WTC11 (cell line): Measurements from ENCODE around the gene BLOC1S1.

Source experiments
- TCF7 ChIP-seq: sonication (generic); formaldehyde crosslinking; IDR thresholded peaks from 2 replicates; pipeline ENCODE4 v1.8.0; 2022; ENCODE audit warnings: mild to moderate bottlenecking, low read depth, missing genetic modification reagents, moderate library complexity
- TF ChIP-seq, protein P1 (sequence below): fragments of 200-600 bp; IDR thresholded peaks from 2 replicates; pipeline ENCODE4 v1.8.0; 2022; ENCODE audit warnings: antibody characterized with exemption

- TF ChIP-seq, protein P1, sequence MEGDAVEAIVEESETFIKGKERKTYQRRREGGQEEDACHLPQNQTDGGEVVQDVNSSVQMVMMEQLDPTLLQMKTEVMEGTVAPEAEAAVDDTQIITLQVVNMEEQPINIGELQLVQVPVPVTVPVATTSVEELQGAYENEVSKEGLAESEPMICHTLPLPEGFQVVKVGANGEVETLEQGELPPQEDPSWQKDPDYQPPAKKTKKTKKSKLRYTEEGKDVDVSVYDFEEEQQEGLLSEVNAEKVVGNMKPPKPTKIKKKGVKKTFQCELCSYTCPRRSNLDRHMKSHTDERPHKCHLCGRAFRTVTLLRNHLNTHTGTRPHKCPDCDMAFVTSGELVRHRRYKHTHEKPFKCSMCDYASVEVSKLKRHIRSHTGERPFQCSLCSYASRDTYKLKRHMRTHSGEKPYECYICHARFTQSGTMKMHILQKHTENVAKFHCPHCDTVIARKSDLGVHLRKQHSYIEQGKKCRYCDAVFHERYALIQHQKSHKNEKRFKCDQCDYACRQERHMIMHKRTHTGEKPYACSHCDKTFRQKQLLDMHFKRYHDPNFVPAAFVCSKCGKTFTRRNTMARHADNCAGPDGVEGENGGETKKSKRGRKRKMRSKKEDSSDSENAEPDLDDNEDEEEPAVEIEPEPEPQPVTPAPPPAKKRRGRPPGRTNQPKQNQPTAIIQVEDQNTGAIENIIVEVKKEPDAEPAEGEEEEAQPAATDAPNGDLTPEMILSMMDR, result no peak
- TF ChIP-seq TCF7, result no peak
These were observed 13.0 kb upstream of the BLOC1S1 start for GRCh38 chr12:55702861-55703260.
